22Rv1 (cell line): ENCODE measurements around the gene CABLES1.

ENCODE experiments used
- H3K27ac ChIP-seq: fragments of 450-650 bp; 2 replicates; pipeline ENCODE4 v1.5.1; 2017
- CTCF ChIP-seq: fragments of 450-650 bp; IDR thresholded peaks from 2 replicates; pipeline ENCODE4 v1.5.1; 2017; ENCODE audit warnings: mild to moderate bottlenecking
- ZFX ChIP-seq: fragments of 450-650 bp; IDR thresholded peaks from 2 replicates; pipeline ENCODE4 v1.6.1; 2017; ENCODE audit warnings: antibody characterized with exemption, borderline replicate concordance

Gene CABLES1

GRCh38 chr18:23229472-23229871, 94.2 kb downstream of the CABLES1 start:
- TF ChIP-seq ZFX (no peak), CTCF (no peak)
- H3K27ac ChIP-seq = no peak overlapping the region

DNA sequence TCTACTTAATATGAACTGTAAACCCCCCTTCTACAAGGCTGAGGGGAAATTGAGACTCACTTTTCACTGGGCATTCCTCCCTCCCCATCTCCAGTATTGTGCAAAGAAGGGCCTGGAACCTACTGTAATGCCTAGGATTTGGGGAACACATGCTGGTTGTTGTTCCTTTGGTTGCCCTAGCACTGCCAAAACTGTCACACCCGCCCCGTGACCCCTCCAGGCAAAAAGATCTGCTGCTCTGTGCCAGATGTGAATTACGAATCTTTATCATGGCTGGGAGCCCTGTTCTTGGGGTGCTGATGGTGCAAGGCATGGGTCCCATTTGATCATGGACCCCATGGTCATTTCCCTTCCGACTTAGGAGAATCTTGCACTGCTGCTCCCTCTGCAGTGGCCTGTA, 95.4 kb downstream of the CABLES1 start:
- TF ChIP-seq ZFX (no peak), CTCF (no peak)
- no peak overlapping the region for H3K27ac ChIP-seq

DNA sequence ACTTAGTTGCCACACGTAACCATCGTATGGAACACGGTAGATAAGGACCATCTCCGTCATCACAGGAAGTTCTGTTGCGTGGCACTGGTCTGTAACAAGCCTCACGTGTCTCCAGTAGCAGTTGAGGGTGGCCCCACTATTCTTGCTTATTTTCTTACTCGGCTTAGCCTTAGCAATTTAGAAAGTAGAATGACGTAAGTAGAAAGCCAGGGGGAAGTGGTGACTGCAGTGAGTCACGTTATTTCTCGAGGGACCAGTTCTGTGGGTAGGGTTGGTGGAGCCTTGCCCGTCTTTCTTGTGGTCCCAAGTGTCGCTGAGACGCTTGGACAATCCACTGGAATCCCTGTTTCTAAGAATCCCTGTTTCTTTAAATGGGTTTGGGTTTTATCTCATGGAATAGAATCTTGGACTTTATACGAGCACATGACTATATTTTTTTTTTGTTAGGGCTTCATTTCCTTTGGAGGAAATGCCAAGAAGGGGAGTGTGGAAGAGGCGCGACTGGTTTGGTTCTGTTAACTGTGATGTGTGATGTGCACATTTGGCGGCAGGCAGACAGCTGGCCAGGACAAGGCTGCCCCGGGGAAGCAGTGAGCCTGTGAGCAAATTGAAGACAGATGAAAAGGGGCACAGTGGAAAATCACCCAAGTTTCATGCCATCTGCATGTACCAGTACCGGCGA, 96.2 kb downstream of the CABLES1 start:
- no peak for TF ChIP-seq ZFX
- no peak for TF ChIP-seq CTCF
- H3K27ac ChIP-seq = no peak overlapping the region

DNA sequence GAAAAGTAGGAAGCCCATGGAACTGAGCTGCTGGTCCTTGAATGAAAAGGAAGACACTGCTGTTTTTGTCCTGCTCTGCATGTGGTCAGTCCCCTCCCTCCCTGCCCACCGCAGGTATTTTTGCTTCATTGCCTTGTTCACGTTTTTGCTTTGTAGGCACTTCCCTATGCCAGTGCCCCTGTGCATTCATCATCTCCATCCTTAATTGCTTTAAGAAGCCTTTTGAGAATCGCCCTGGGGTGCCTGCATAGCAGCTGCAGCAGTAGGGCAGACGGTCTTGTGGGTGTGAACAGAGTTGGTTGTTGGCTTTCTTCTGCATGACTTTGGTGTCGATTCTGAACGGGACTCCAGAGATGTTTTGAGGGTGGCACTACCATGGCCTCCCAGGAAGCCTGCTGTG, 97.0 kb downstream of the CABLES1 start:
- H3K27ac ChIP-seq = no peak overlapping the region
- TF ChIP-seq CTCF (no peak), ZFX (no peak)

- H3K27ac ChIP-seq = no peak overlapping the region
- TF ChIP-seq ZFX (no peak), CTCF (no peak)
These were observed 99.3 kb downstream of the CABLES1 start for GRCh38 chr18:23234619-23235018.

GRCh38 chr18:23235336-23235735, 100.1 kb downstream of the CABLES1 start:
- no peak for TF ChIP-seq ZFX
- TF ChIP-seq CTCF = no peak
- H3K27ac ChIP-seq = no peak overlapping the region

- TF ChIP-seq CTCF = no peak
- TF ChIP-seq ZFX = no peak
- H3K27ac ChIP-seq = no peak overlapping the region
These were observed 100.6 kb downstream of the CABLES1 start for GRCh38 chr18:23235860-23236259.
